HEK293 (cell line): ENCODE data around the gene SYAP1.

Experiments used
- GLI2 ChIP-seq: fragments of 450-650 bp; formaldehyde crosslinking; IDR thresholded peaks from 2 replicates; pipeline ENCODE4; 2017; ENCODE audit warnings: missing biosample characterization, missing genetic modification characterization, low read depth, borderline replicate concordance
- GLIS1 ChIP-seq: fragments of 450-650 bp; formaldehyde crosslinking; IDR thresholded peaks from 2 replicates; pipeline ENCODE4 v1.5.1; 2016; ENCODE audit warnings: missing biosample characterization, missing genetic modification characterization
- KLF7 ChIP-seq: fragments of 450-650 bp; formaldehyde crosslinking; IDR thresholded peaks from 2 replicates; pipeline ENCODE4 v1.5.1; 2016; ENCODE audit warnings: missing biosample characterization, missing genetic modification characterization, borderline replicate concordance
- KLF9 ChIP-seq: fragments of 450-650 bp; formaldehyde crosslinking; IDR thresholded peaks from 2 replicates; pipeline ENCODE4 v1.5.1; 2016; ENCODE audit warnings: missing biosample characterization, missing genetic modification characterization, low read depth
- YY1 ChIP-seq: fragments of 450-650 bp; formaldehyde crosslinking; IDR thresholded peaks from 2 replicates; pipeline ENCODE4 v1.5.1; 2018; ENCODE audit warnings: missing biosample characterization, missing genetic modification characterization
- ZBTB8A ChIP-seq: fragments of 450-650 bp; formaldehyde crosslinking; IDR thresholded peaks from 2 replicates; pipeline ENCODE4 v1.5.1; 2016; ENCODE audit warnings: missing biosample characterization, missing genetic modification characterization
- ZEB2 ChIP-seq: fragments of 450-650 bp; formaldehyde crosslinking; IDR thresholded peaks from 2 replicates; pipeline ENCODE4 v1.5.1; 2016; ENCODE audit warnings: missing biosample characterization, missing genetic modification characterization
- ZNF184 ChIP-seq: fragments of 450-650 bp; IDR thresholded peaks from 2 replicates; pipeline ENCODE4 v1.5.1; 2018; ENCODE audit warnings: missing biosample characterization, mild to moderate bottlenecking, missing genetic modification characterization
- ZNF202 ChIP-seq: fragments of 450-650 bp; formaldehyde crosslinking; IDR thresholded peaks from 2 replicates; pipeline ENCODE4 v1.5.1; 2016; ENCODE audit warnings: missing biosample characterization, missing genetic modification characterization, borderline replicate concordance
- ZNF223 ChIP-seq: fragments of 450-650 bp; formaldehyde crosslinking; IDR thresholded peaks from 2 replicates; pipeline ENCODE4 v1.5.1; 2016; ENCODE audit warnings: missing biosample characterization, missing genetic modification characterization
- ZNF239 ChIP-seq: fragments of 450-650 bp; formaldehyde crosslinking; IDR thresholded peaks from 2 replicates; pipeline ENCODE4 v1.5.1; 2016; ENCODE audit warnings: missing biosample characterization, missing genetic modification characterization
- ZNF335 ChIP-seq: fragments of 450-650 bp; formaldehyde crosslinking; conservative IDR thresholded peaks from 2 replicates; pipeline ENCODE4 v1.5.1; 2016; ENCODE audit warnings: missing biosample characterization, missing genetic modification characterization
- ZNF423 ChIP-seq: fragments of 450-650 bp; formaldehyde crosslinking; IDR thresholded peaks from 2 replicates; pipeline ENCODE4 v1.5.1; 2016; ENCODE audit warnings: missing biosample characterization, missing genetic modification characterization
- ZNF473 ChIP-seq: fragments of 450-650 bp; formaldehyde crosslinking; IDR thresholded peaks from 2 replicates; pipeline ENCODE4 v1.5.1; 2017; ENCODE audit warnings: missing biosample characterization, missing genetic modification characterization
- ZNF514 ChIP-seq: fragments of 450-650 bp; formaldehyde crosslinking; IDR thresholded peaks from 2 replicates; pipeline ENCODE4 v1.5.1; 2016; ENCODE audit warnings: missing biosample characterization, missing genetic modification characterization
- ZNF596 ChIP-seq: fragments of 450-650 bp; IDR thresholded peaks from 2 replicates; pipeline ENCODE4 v1.5.0; 2018; ENCODE audit warnings: missing biosample characterization, mild to moderate bottlenecking, missing genetic modification characterization, moderate library complexity
- ZNF623 ChIP-seq: fragments of 450-650 bp; formaldehyde crosslinking; IDR thresholded peaks from 2 replicates; pipeline ENCODE4 v1.5.1; 2016; ENCODE audit warnings: missing biosample characterization, missing genetic modification characterization
- ZNF76 ChIP-seq: fragments of 450-650 bp; formaldehyde crosslinking; IDR thresholded peaks from 2 replicates; pipeline ENCODE4; 2016; ENCODE audit warnings: low read depth, missing biosample characterization, missing genetic modification characterization, borderline replicate concordance
- ZXDB ChIP-seq: fragments of 450-650 bp; formaldehyde crosslinking; IDR thresholded peaks from 2 replicates; pipeline ENCODE4 v1.5.1; 2016; ENCODE audit warnings: missing biosample characterization, missing genetic modification characterization
- TF ChIP-seq, protein P1 (sequence below): fragments of 450-650 bp; formaldehyde crosslinking; IDR thresholded peaks from 2 replicates; pipeline ENCODE4 v1.5.1; 2016; ENCODE audit warnings: missing biosample characterization, missing genetic modification characterization
- TF ChIP-seq, protein P2 (sequence below): fragments of 450-650 bp; formaldehyde crosslinking; conservative IDR thresholded peaks from 2 replicates; pipeline ENCODE4 v1.5.1; 2016; ENCODE audit warnings: low read depth, missing biosample characterization, missing genetic modification characterization
- TF ChIP-seq, protein P3 (sequence below): fragments of 450-650 bp; formaldehyde crosslinking; IDR thresholded peaks from 2 replicates; pipeline ENCODE4 v1.5.1; 2016; ENCODE audit warnings: missing biosample characterization, missing genetic modification characterization
- TF ChIP-seq, protein P4 (sequence below): fragments of 450-650 bp; formaldehyde crosslinking; IDR thresholded peaks from 2 replicates; pipeline ENCODE4 v1.5.1; 2016; ENCODE audit warnings: missing biosample characterization, missing genetic modification characterization
- TF ChIP-seq, protein P5 (sequence below): fragments of 450-650 bp; formaldehyde crosslinking; IDR thresholded peaks from 2 replicates; pipeline ENCODE4 v1.5.1; 2017; ENCODE audit warnings: missing biosample characterization, missing genetic modification characterization
- TF ChIP-seq, protein P6 (sequence below): fragments of 450-650 bp; formaldehyde crosslinking; IDR thresholded peaks from 2 replicates; pipeline ENCODE4 v1.5.1; 2016; ENCODE audit warnings: missing biosample characterization, missing genetic modification characterization
- TF ChIP-seq, protein P7 (sequence below): fragments of 450-650 bp; formaldehyde crosslinking; IDR thresholded peaks from 2 replicates; pipeline ENCODE4 v1.5.1; 2016; ENCODE audit warnings: missing biosample characterization, missing genetic modification characterization, low read depth

Gene SYAP1

DNA sequence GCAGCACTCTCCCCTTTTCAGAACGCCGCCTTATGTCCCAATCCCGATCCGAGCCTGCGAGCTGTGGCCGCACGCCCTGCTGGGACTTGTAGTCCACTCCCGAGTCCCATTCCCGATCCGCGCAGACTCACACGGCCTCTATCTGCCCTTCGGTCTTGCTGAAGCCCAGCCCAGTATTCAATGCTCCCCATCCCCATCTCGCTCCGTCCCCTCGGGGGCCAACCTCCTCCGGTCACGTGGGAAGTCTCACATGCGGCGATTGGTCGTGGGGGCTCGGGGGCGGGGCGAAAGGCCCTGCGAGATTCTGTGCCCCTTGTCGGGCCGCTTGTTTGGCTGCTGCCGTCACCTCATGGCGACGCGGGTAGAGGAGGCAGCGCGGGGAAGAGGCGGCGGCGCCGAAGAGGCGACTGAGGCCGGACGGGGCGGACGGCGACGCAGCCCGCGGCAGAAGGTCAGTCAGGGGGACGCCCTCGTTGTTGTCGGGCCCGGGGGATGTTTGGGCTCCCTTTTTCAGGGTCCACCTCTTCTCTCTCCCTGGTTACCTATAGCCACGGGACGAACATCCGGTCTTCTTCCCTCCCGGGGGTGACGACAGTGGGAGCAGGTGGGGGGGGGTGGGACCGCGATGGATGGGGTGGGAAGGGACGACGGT lies 66.9 kb downstream of the SYAP1 start, which contains the start of gene TXLNG (continued):
- TF ChIP-seq, protein P1, sequence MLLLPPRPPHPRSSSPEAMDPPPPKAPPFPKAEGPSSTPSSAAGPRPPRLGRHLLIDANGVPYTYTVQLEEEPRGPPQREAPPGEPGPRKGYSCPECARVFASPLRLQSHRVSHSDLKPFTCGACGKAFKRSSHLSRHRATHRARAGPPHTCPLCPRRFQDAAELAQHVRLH (tag by site-specific recombination): peak; percentile 87
- TF ChIP-seq, protein P2, sequence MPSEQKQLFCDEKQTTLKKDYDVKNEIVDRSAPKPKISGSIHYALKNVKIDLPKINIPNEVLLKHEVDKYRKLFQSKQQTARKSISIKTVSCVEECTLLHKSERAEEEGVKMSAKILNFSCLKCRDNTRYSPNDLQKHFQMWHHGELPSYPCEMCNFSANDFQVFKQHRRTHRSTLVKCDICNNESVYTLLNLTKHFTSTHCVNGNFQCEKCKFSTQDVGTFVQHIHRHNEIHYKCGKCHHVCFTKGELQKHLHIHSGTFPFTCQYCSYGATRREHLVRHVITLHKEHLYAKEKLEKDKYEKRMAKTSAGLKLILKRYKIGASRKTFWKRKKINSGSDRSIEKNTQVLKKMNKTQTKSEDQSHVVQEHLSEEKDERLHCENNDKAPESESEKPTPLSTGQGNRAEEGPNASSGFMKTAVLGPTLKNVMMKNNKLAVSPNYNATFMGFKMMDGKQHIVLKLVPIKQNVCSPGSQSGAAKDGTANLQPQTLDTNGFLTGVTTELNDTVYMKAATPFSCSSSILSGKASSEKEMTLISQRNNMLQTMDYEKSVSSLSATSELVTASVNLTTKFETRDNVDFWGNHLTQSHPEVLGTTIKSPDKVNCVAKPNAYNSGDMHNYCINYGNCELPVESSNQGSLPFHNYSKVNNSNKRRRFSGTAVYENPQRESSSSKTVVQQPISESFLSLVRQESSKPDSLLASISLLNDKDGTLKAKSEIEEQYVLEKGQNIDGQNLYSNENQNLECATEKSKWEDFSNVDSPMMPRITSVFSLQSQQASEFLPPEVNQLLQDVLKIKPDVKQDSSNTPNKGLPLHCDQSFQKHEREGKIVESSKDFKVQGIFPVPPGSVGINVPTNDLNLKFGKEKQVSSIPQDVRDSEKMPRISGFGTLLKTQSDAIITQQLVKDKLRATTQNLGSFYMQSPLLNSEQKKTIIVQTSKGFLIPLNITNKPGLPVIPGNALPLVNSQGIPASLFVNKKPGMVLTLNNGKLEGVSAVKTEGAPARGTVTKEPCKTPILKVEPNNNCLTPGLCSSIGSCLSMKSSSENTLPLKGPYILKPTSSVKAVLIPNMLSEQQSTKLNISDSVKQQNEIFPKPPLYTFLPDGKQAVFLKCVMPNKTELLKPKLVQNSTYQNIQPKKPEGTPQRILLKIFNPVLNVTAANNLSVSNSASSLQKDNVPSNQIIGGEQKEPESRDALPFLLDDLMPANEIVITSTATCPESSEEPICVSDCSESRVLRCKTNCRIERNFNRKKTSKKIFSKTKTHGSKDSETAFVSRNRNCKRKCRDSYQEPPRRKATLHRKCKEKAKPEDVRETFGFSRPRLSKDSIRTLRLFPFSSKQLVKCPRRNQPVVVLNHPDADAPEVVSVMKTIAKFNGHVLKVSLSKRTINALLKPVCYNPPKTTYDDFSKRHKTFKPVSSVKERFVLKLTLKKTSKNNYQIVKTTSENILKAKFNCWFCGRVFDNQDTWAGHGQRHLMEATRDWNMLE (tag by site-specific recombination): no peak
- TF ChIP-seq, protein P3, sequence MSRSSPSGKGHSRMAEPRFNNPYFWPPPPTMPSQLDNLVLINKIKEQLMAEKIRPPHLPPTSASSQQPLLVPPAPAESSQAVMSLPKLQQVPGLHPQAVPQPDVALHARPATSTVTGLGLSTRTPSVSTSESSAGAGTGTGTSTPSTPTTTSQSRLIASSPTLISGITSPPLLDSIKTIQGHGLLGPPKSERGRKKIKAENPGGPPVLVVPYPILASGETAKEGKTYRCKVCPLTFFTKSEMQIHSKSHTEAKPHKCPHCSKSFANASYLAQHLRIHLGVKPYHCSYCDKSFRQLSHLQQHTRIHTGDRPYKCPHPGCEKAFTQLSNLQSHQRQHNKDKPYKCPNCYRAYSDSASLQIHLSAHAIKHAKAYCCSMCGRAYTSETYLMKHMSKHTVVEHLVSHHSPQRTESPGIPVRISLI: no peak
- peak; percentile 35; the same call in 1 of the 2 replicates for TF ChIP-seq ZNF335 (tag by site-specific recombination)
- TF ChIP-seq ZNF623 (tag by site-specific recombination): no peak
- peak; percentile 23; the same call in 1 of the 2 replicates for TF ChIP-seq GLIS1 (tag by site-specific recombination)
- no peak for TF ChIP-seq ZNF423 (tag by site-specific recombination)
- TF ChIP-seq, protein P4, sequence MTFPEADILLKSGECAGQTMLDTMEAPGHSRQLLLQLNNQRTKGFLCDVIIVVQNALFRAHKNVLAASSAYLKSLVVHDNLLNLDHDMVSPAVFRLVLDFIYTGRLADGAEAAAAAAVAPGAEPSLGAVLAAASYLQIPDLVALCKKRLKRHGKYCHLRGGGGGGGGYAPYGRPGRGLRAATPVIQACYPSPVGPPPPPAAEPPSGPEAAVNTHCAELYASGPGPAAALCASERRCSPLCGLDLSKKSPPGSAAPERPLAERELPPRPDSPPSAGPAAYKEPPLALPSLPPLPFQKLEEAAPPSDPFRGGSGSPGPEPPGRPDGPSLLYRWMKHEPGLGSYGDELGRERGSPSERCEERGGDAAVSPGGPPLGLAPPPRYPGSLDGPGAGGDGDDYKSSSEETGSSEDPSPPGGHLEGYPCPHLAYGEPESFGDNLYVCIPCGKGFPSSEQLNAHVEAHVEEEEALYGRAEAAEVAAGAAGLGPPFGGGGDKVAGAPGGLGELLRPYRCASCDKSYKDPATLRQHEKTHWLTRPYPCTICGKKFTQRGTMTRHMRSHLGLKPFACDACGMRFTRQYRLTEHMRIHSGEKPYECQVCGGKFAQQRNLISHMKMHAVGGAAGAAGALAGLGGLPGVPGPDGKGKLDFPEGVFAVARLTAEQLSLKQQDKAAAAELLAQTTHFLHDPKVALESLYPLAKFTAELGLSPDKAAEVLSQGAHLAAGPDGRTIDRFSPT (tag by site-specific recombination): peak; percentile 81
- no peak for TF ChIP-seq ZNF202
- no peak for TF ChIP-seq ZNF223 (tag by site-specific recombination)
- TF ChIP-seq GLI2 (tag by site-specific recombination): no peak
- peak; percentile 59 for TF ChIP-seq YY1 (tag by site-specific recombination)
- peak; percentile 62 for TF ChIP-seq ZBTB8A
- no peak for TF ChIP-seq ZNF596 (tag by site-specific recombination)
- TF ChIP-seq ZXDB (tag by site-specific recombination): peak; percentile 91; the same call in 1 of the 2 replicates
- no peak for TF ChIP-seq ZNF473 (tag by site-specific recombination)
- TF ChIP-seq, protein P5, sequence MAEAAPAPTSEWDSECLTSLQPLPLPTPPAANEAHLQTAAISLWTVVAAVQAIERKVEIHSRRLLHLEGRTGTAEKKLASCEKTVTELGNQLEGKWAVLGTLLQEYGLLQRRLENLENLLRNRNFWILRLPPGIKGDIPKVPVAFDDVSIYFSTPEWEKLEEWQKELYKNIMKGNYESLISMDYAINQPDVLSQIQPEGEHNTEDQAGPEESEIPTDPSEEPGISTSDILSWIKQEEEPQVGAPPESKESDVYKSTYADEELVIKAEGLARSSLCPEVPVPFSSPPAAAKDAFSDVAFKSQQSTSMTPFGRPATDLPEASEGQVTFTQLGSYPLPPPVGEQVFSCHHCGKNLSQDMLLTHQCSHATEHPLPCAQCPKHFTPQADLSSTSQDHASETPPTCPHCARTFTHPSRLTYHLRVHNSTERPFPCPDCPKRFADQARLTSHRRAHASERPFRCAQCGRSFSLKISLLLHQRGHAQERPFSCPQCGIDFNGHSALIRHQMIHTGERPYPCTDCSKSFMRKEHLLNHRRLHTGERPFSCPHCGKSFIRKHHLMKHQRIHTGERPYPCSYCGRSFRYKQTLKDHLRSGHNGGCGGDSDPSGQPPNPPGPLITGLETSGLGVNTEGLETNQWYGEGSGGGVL: no peak; the same call in 1 of the 2 replicates
- peak; percentile 69 for TF ChIP-seq ZEB2 (tag by site-specific recombination)
- no peak for TF ChIP-seq KLF7
- peak; percentile 96 for TF ChIP-seq ZNF76
- TF ChIP-seq, protein P6, sequence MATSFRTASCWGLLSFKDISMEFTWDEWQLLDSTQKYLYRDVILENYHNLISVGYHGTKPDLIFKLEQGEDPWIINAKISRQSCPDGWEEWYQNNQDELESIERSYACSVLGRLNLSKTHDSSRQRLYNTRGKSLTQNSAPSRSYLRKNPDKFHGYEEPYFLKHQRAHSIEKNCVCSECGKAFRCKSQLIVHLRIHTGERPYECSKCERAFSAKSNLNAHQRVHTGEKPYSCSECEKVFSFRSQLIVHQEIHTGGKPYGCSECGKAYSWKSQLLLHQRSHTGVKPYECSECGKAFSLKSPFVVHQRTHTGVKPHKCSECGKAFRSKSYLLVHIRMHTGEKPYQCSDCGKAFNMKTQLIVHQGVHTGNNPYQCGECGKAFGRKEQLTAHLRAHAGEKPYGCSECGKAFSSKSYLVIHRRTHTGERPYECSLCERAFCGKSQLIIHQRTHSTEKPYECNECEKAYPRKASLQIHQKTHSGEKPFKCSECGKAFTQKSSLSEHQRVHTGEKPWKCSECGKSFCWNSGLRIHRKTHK (tag by site-specific recombination): no peak
- no peak for TF ChIP-seq KLF9 (tag by site-specific recombination)
- TF ChIP-seq, protein P7, sequence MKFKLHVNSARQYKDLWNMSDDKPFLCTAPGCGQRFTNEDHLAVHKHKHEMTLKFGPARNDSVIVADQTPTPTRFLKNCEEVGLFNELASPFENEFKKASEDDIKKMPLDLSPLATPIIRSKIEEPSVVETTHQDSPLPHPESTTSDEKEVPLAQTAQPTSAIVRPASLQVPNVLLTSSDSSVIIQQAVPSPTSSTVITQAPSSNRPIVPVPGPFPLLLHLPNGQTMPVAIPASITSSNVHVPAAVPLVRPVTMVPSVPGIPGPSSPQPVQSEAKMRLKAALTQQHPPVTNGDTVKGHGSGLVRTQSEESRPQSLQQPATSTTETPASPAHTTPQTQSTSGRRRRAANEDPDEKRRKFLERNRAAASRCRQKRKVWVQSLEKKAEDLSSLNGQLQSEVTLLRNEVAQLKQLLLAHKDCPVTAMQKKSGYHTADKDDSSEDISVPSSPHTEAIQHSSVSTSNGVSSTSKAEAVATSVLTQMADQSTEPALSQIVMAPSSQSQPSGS (tag by site-specific recombination): peak; percentile 57; the same call in 1 of the 2 replicates
- TF ChIP-seq ZNF184 (tag by site-specific recombination): no peak
- TF ChIP-seq ZNF514: no peak
- TF ChIP-seq ZNF239 (tag by site-specific recombination): 0 out of 2 replicates have a peak, but pooled peaks have one; percentile 26
